HepG2 (cell line): ENCODE measurements around the gene NEK9. TPM values are rescaled to one million over a fixed set of nuclear protein-coding genes. Genes with fewer than 3 reads are reported as not detected.

Source experiments
- ATF7-NPFF ChIP-seq: sonication (generic); formaldehyde crosslinking; IDR thresholded peaks from 2 replicates; pipeline ENCODE4 v1.8.1; 2023; ENCODE audit warnings: mild to moderate bottlenecking, low read depth, missing genetic modification reagents, moderate library complexity
- HOXA7 ChIP-seq: sonication (generic); formaldehyde crosslinking; IDR thresholded peaks from 2 replicates; pipeline ENCODE4 v1.8.1; 2022; ENCODE audit warnings: mild to moderate bottlenecking, missing genetic modification reagents, moderate library complexity
- KAT2B ChIP-seq: fragments of 150-350 bp; IDR thresholded peaks from 2 replicates; pipeline ENCODE4 v1.6.1; 2014; ENCODE audit warnings: low read depth, low read length, borderline replicate concordance
- KIAA2018 ChIP-seq: sonication (generic); formaldehyde crosslinking; IDR thresholded peaks from 2 replicates; pipeline ENCODE4 v1.5.0; 2020; ENCODE audit warnings: mild to moderate bottlenecking, missing genetic modification reagents, borderline replicate concordance
- MYNN ChIP-seq: sonication (generic); formaldehyde crosslinking; IDR thresholded peaks from 2 replicates; pipeline ENCODE4 v1.4.0; 2020; ENCODE audit warnings: mild to moderate bottlenecking, low read depth, missing genetic modification reagents
- PPARG ChIP-seq: conservative IDR thresholded peaks from 2 replicates; pipeline ENCODE4 v1.6.1; 2016; ENCODE audit warnings: missing biosample characterization, missing genetic modification reagents
- THAP11 ChIP-seq: IDR thresholded peaks from 2 replicates; pipeline ENCODE4 v1.6.1; 2016; ENCODE audit warnings: missing biosample characterization, missing genetic modification reagents
- TIGD3 ChIP-seq: sonication (generic); formaldehyde crosslinking; IDR thresholded peaks from 2 replicates; pipeline ENCODE4 v1.5.1; 2020; ENCODE audit warnings: mild to moderate bottlenecking, missing genetic modification reagents, borderline replicate concordance
- ZBTB42 ChIP-seq: sonication (generic); formaldehyde crosslinking; IDR thresholded peaks from 2 replicates; pipeline ENCODE4 v1.5.0; 2020; ENCODE audit warnings: mild to moderate bottlenecking, missing genetic modification reagents
- ZNF251 ChIP-seq: sonication (generic); formaldehyde crosslinking; IDR thresholded peaks from 2 replicates; pipeline ENCODE4 v1.9.0; 2021; ENCODE audit warnings: mild to moderate bottlenecking, missing genetic modification reagents
- ZNF264 ChIP-seq: sonication (generic); formaldehyde crosslinking; IDR thresholded peaks from 2 replicates; pipeline ENCODE4 v1.4.0; 2020; ENCODE audit warnings: missing genetic modification reagents
- ZNF512B ChIP-seq: sonication (generic); formaldehyde crosslinking; IDR thresholded peaks from 2 replicates; pipeline ENCODE4 v1.5.1; 2020; ENCODE audit warnings: missing genetic modification reagents, mild to moderate bottlenecking, borderline replicate concordance
- ZNF749 ChIP-seq: sonication (generic); formaldehyde crosslinking; IDR thresholded peaks from 2 replicates; pipeline ENCODE4 v1.8.0; 2022; ENCODE audit warnings: mild to moderate bottlenecking, missing genetic modification reagents, moderate library complexity, borderline replicate concordance
- polyA plus RNA-seq, 8 experiments: library from polyadenylated mRNA; depleted of rRNA in 3 of 8; stranded (reverse) in 7 of 8; unstranded in 1 of 8; fragments of >200 nt; fragmentation: Illumina TruSeq in 4 of 8; extraction: Trizol in 4 of 8; gene quantifications; 2 replicates each; pipeline versions ENCODE4 v1.2.1 to v1.2.3, GENCODE V29; 2011 to 2016; ENCODE audit warnings: low read depth in 4 of 8, missing spikeins in 1 of 8, mixed read lengths in 1 of 8; ENCODE audit not compliant: insufficient read depth in 1 of 8
- total RNA-seq, 5 experiments: library from RNA; depleted of rRNA; stranded (reverse); fragments of >200 nt; fragmentation: Illumina TruSeq; extraction: Trizol; gene quantifications; 2 replicates each; pipeline ENCODE4 v1.2.3, GENCODE V29; 2016; ENCODE audit warnings: low read depth in 1 of 5
- TF ChIP-seq, protein P1 (sequence below): sonication (generic); formaldehyde crosslinking; IDR thresholded peaks from 2 replicates; pipeline ENCODE4 v1.4.0; 2020; ENCODE audit warnings: missing genetic modification reagents

Gene NEK9
- total and polyA plus RNA-seq, 2 of the 13 experiments (the other 11 are each of a cell fraction or from before 2014, with no cell fraction given) = 16.5 to 27.3 TPM

DNA sequence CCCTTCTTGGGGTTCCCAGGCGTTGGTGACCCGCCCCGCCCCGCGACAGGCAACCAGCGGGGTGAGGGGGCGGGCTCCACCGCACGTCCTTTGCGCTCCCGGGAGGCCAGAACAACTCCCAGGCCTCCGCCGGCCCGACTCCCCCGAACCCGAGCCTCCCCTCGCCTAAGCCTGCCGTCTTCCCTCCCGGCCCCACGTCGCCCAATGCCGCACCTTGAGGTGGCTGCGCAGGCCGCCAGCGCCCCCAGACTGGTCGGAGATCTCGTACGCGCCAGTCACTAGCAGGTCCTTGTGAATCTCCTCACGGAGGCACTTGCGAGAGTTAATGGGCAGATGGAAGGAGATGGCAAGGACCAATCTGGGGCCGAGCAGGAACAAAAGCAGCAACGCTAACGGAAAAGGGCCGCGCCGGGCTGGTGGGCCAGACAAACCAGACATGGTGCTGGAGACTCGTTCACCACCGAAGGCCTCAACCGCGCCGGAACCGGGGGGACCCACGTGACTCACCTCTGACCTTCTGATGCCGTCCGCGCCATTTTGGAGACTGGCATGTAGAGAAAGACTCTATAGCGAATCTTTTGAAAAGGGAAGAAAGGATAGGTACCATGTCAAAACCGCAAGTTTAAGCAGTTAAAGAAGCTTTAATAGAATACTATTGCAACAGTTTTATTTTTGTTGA is 49.4 kb upstream of the NEK9 start, which contains the start of gene TMED10 (continued):
- TF ChIP-seq, protein P1, sequence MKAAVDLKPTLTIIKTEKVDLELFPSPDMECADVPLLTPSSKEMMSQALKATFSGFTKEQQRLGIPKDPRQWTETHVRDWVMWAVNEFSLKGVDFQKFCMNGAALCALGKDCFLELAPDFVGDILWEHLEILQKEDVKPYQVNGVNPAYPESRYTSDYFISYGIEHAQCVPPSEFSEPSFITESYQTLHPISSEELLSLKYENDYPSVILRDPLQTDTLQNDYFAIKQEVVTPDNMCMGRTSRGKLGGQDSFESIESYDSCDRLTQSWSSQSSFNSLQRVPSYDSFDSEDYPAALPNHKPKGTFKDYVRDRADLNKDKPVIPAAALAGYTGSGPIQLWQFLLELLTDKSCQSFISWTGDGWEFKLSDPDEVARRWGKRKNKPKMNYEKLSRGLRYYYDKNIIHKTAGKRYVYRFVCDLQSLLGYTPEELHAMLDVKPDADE = peak; percentile 52; the same call in 1 of the 2 replicates
- TF ChIP-seq HOXA7 (CRISPR knock-in tag) = no peak
- 0 out of 2 replicates have a peak, but pooled peaks have one; percentile 43 for TF ChIP-seq TIGD3 (CRISPR knock-in tag)
- no peak for TF ChIP-seq ZNF512B
- no peak for TF ChIP-seq KIAA2018 (CRISPR knock-in tag)
- no peak for TF ChIP-seq ZNF749 (CRISPR knock-in tag)
- peak; percentile 70 for TF ChIP-seq ATF7-NPFF (CRISPR knock-in tag)
- TF ChIP-seq ZNF264 (CRISPR knock-in tag) = peak; percentile 76; the same call in 1 of the 2 replicates
- TF ChIP-seq KAT2B = no peak
- TF ChIP-seq ZNF251 (CRISPR knock-in tag) = 0 out of 2 replicates have a peak, but pooled peaks have one; percentile 39
- TF ChIP-seq MYNN (CRISPR knock-in tag) = peak; percentile 85; the same call in 1 of the 2 replicates
- peak; percentile 93 for TF ChIP-seq THAP11 (CRISPR knock-in tag)
- 0 out of 2 replicates have a peak, but pooled peaks have one; percentile 68 for TF ChIP-seq ZBTB42 (CRISPR knock-in tag)
- 0 out of 2 replicates have a peak, but pooled peaks have one; percentile 19 for TF ChIP-seq PPARG (CRISPR knock-in tag)
